Ovary (tissue), 9 donors: ENCODE data around the gene SEPTIN11. TPM values are rescaled to one million over a fixed set of nuclear protein-coding genes. Genes with fewer than 3 reads are reported as not detected.

Source experiments
- DNase-seq, 5 donors: peaks; one replicate each; pipeline ENCODE4 v3.0.0-alpha.2; 2019 to 2020
- H3K27ac ChIP-seq, 2 donors: fragments of 200-600 bp; one replicate each; pipeline versions ENCODE4 v1.5.1 to v1.8.0; 2019 to 2022
- H3K27me3 ChIP-seq: fragments of 200-600 bp; one replicate; pipeline ENCODE4 v1.8.0; 2022
- H3K36me3 ChIP-seq: fragments of 200-600 bp; sonication (generic); one replicate; pipeline ENCODE4 v1.5.1; 2019
- H3K4me1 ChIP-seq: one replicate; pipeline ENCODE4 v1.8.1; 2013; ENCODE audit warnings: mild to moderate bottlenecking, moderate library complexity; ENCODE audit not compliant: insufficient read depth
- H3K4me3 ChIP-seq: fragments of 200-600 bp; sonication (generic); one replicate; pipeline ENCODE4 v1.5.1; 2017
- H3K9me3 ChIP-seq, 2 donors: fragments of 200-600 bp in 1 of 2; sonication (generic) in 1 of 2; one replicate each; pipeline versions ENCODE4 v1.5.1 to v1.8.1; 2013 to 2019; ENCODE audit warnings: mild to moderate bottlenecking in 1 of 2, moderate library complexity in 1 of 2
- EP300 ChIP-seq: sonication (generic); formaldehyde crosslinking; IDR thresholded peaks from one replicate; pipeline ENCODE4 v1.6.1; 2017; ENCODE audit warnings: antibody characterized with exemption
- POLR2A ChIP-seq: fragments of 450-650 bp; IDR thresholded peaks from one replicate; pipeline ENCODE4 v1.6.1; 2017; ENCODE audit warnings: antibody characterized with exemption, mild to moderate bottlenecking, moderate library complexity
- WGBS, 3 donors: extraction: QIAGEN DNeasy Blood & Tissue Kit in 1 of 3; methylation state at CpG; one replicate each; pipeline versions ENCODE4 v1.1.5 to v1.1.7; 2013 to 2017; 5-methylcytosine and 5-hydroxymethylcytosine counted together
- intact Hi-C, 4 donors: fragments of 100-400 bp; cut with DNase I; formaldehyde crosslinking; loops; one replicate each; pipeline versions ENCODE4 v1.11.0 to v1.15.1; 2022 to 2023
- polyA plus RNA-seq, 2 donors: library from polyadenylated mRNA; stranded (reverse); fragments of 200-250 nt in 1 of 2; fragments of 350-450 nt in 1 of 2; fragmentation: Illumina TruSeq in 1 of 2; extraction: RNeasy Lipid Tissue Mini Kit (QIAGEN cat#74804) in 1 of 2; gene quantifications; one replicate each; pipeline ENCODE4 v1.2.3, GENCODE V29; 2013 to 2014
- total RNA-seq, 7 donors: library from RNA; depleted of rRNA in 2 of 7; stranded (reverse); fragments of >200 nt in 2 of 7; fragmentation: NEBNext Ultra II Directional in 3 of 7; extraction: Animal tissue kit (Norgen Biotek cat#: 25700) in 3 of 7; gene quantifications; one replicate each; pipeline versions ENCODE4 v1.1.0 to v1.2.4, GENCODE V29; 2016 to 2023
- TF ChIP-seq, protein P1 (sequence below), 3 donors: fragments of 450-650 bp in 2 of 3; fragments of 200-600 bp in 1 of 3; IDR thresholded peaks; one replicate each; pipeline versions ENCODE4 v1.5.1 to v1.8.0; 2016 to 2022; ENCODE audit warnings: antibody characterized with exemption in 3 of 3, mild to moderate bottlenecking in 1 of 3
- donor health status: DM: no; HTN: no; CAD: no; lungs with moderate emphysema.
- donor health status: DM: no; HTN: no; CAD: no.
- donor health status: Bipolar disorder and iron deficiency.
- donor health status: DM: yes; HTN: yes; CAD: no.
- donor health status: DM: no; HTN: no; CAD: no.
- donor health status: DM: yes; HTN: yes; CAD: no.

SEPTIN11 gene
- total and polyA plus RNA-seq, 9 donors = 24.3 to 86.0 (median 50.2) TPM

GRCh38 chr4:76943129-76943620 is 6.4 kb upstream of the SEPTIN11 start:
- TF ChIP-seq, protein P1, sequence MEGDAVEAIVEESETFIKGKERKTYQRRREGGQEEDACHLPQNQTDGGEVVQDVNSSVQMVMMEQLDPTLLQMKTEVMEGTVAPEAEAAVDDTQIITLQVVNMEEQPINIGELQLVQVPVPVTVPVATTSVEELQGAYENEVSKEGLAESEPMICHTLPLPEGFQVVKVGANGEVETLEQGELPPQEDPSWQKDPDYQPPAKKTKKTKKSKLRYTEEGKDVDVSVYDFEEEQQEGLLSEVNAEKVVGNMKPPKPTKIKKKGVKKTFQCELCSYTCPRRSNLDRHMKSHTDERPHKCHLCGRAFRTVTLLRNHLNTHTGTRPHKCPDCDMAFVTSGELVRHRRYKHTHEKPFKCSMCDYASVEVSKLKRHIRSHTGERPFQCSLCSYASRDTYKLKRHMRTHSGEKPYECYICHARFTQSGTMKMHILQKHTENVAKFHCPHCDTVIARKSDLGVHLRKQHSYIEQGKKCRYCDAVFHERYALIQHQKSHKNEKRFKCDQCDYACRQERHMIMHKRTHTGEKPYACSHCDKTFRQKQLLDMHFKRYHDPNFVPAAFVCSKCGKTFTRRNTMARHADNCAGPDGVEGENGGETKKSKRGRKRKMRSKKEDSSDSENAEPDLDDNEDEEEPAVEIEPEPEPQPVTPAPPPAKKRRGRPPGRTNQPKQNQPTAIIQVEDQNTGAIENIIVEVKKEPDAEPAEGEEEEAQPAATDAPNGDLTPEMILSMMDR (IDR thresholded peaks at IDR 0.05) = no peak
- TF ChIP-seq EP300 (no peak), POLR2A (no peak)
- DNase-seq = no peak
- Histone ChIP-seq H3K9me3 (no peaks in the 10 kb centered on the region), H3K27ac (no peak overlapping the region), H3K27me3 (no peaks in the 10 kb centered on the region), H3K4me1 (peaks cover 4% of the 10 kb centered on the region), H3K36me3 (no peaks in the 10 kb centered on the region), H3K4me3 (no peak overlapping the region)
- intact Hi-C loops = loop anchor here in 1 of 4 donors (10.0 kb wide), 1 partner anchor 82 kb away; no protein-coding TSS in a partner anchor
- 71 to 77% (median 72%) methylated on average over 6 of the region's 6 CpGs for WGBS, 3 donors

GRCh38 chr4:76943790-76944189 is 5.8 kb upstream of the SEPTIN11 start:
- DNase-seq = no peak
- Histone ChIP-seq H3K27me3 (no peaks in the 10 kb centered on the region), H3K27ac (no peak overlapping the region), H3K4me3 (no peak overlapping the region), H3K36me3 (no peaks in the 10 kb centered on the region), H3K4me1 (peaks cover 4% of the 10 kb centered on the region), H3K9me3 (no peaks in the 10 kb centered on the region)
- no peak for TF ChIP-seq POLR2A
- 89 to 100% (median 98%) methylated on average over 1 of the region's 1 CpG for WGBS, 3 donors
- intact Hi-C loops = loop anchor here in 1 of 4 donors (10.0 kb wide), 1 partner anchor 81 kb away; no protein-coding TSS in a partner anchor

DNA sequence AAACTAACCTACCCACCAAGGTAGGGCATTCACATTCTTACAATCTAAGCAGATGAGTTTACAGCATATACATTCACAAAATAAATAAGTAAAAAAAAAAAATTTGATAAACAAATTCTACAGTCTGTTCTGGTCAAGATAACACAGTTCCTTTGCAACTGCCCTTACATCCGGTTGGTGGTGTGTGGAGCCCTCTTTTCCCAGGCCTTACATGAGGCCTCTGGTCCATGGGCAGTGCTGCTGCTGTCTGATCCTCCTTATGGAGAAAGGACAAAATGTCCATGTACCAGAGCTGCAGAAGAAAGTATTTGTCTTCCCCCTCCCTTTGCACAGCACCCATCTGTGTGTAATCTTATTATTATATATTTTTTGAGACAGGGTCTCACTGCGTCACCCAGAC is 2.2 kb upstream of the SEPTIN11 start:
- intact Hi-C loops = loop anchor here in 1 of 4 donors (5.0 to 10.0 kb wide), 2 partner anchors 77 to 210 kb away; partner anchors contain the start of gene CCNG2
- no peaks in the 10 kb centered on the region for H3K27me3 ChIP-seq
- no peak overlapping the region for H3K27ac ChIP-seq

DNA sequence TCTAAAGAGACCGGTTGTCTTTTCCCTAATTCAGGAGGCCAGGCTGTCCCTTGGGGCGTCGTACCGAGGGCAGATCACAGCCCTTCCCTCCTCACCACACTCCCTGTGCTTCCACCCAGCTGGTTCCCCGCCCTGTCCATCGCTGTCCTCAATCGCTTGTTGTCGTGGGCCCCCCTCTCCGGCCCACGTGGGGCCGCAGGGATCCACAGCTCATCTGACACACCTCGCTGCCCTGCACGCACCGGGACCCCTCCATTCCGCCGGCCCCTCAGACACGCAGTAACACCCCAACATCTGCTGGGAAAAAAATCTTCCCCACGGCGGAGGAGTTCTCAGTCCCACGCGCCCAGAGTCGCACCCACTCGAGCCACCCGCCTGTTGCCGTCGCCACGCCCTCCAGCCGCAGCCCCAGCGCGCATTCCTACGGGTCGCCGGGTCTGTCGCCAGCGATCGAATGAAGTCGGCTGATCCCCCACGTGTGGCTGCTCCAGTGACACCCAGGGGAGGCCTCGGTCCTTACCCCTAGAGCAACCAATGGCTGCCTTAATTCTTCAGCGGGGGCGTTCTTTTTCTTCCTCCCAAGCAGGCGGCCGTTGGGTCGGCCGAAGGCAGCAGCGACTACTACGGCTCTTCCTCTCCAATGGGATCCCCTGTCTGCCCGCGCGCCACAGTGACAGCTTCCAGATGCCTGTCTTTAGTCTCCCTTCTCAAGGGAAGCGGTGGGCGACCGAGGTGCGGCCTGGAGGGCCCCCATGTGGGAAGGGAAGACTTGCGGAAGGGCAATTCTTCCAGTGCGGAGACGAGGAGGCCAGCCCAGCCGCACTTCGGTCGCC is 893 bp upstream of the SEPTIN11 start:
- intact Hi-C loops = loop anchor here in 1 of 4 donors (5.0 to 10.0 kb wide), 2 partner anchors 76 to 209 kb away; partner anchors contain the start of gene CCNG2
- 3 to 4% (median 4%) methylated on average over 57 to 60 of the region's 60 CpGs for WGBS, 3 donors
- H3K4me1 ChIP-seq = peaks cover 6% of the 10 kb centered on the region
- peak overlapping the region; percentile 85 to 92 for H3K27ac ChIP-seq
- DNase-seq = peak; percentile 70 to 77 (median 75)
- peak overlapping the region; percentile 66 for H3K4me3 ChIP-seq
- H3K9me3 ChIP-seq = no peaks in the 10 kb centered on the region
- H3K27me3 ChIP-seq = no peaks in the 10 kb centered on the region
- H3K36me3 ChIP-seq = no peaks in the 10 kb centered on the region
- TF ChIP-seq EP300 = no peak
- TF ChIP-seq, protein P1 (IDR thresholded peaks at IDR 0.05) = no peak

More for the DNA sequence above, 2.2 kb upstream of the SEPTIN11 start:
- TF ChIP-seq, protein P1 (IDR thresholded peaks at IDR 0.05) = no peak
- TF ChIP-seq EP300 (no peak), POLR2A (no peak)
- Histone ChIP-seq H3K4me3 (no peak overlapping the region), H3K36me3 (no peaks in the 10 kb centered on the region), H3K9me3 (no peaks in the 10 kb centered on the region), H3K4me1 (peaks cover 4% of the 10 kb centered on the region)
- no peak for DNase-seq
- 73 to 93% (median 87%) methylated on average over 2 of the region's 2 CpGs for WGBS, 3 donors
